GM21515 (cell line): ENCODE results near the gene STX1B.
"Not testable (repeated sequence)": the region's sequence is repeated elsewhere in the genome, so short reads cannot be mapped to it uniquely, and the experiment has no call there.

ENCODE experiments used
- ATAC-seq: cut with Tn5 transposase; IDR thresholded peaks from one replicate; pipeline ENCODE4 v1.9.1; 2021; ENCODE audit not compliant: unreplicated experiment

STX1B gene

DNA sequence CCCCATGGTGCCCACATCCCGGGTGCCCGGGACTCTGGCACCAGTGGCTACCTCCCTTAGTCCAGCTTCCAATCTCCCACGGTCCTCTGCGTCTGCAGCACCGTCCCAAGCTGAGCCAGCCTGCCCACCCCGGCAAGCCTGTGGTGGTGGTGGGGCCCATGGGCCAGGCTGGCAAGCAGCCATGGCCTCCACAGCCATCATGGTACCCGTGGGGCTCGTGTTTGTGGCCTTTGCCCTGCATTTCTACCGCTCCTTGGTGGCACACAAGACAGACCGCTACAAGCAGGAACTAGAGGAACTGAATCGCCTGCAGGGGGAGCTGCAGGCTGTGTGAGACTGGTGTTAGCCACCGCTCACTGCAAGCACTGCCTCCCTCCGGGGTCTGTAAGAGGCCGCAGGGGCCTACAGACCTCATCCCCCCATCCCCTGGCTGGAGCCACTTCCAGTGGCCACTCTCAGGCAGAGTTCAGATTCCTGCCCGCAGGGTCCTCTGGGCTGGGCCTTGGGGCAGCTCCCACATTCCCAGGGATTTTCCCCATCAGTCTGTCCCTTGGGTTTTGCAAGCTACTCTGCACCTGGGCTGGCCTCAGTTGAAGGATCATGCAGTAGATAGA lies 56.8 kb downstream of the STX1B start:
- ATAC-seq, result peak; percentile 22

DNA sequence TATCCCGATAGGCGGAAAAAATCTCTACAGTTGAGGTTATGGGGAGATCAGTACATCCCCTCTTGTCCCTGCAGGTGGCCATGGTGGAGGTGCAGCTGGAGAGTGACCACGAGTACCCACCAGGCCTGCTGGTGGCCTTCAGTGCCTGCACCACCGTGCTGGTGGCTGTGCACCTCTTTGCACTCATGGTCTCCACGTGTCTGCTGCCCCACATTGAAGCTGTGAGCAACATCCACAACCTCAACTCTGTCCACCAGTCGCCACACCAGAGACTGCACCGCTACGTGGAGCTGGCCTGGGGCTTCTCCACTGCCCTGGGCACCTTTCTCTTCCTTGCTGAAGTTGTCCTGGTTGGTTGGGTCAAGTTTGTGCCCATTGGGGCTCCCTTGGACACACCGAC lies 57.3 kb downstream of the STX1B start:
- no peak for ATAC-seq

DNA sequence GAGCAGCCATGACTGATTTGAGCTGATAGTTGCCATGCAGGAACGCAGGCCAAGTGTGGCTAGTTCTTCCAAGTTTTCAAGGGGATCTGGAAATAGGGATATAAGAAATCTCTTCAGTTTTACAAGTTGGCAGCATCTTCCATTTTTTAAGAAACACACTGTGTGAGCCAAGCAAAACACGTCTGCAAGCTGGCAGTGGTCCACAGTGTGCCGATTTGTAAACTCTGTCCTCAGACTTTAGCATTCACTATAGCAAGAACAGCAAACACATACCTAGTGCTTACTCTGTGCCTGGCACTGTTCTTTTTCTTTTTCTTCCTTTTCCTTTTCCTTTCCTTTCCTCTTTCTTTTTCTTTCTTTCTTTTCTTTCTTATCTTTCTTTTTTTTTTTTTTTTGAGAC lies 58.7 kb downstream of the STX1B start:
- no peak for ATAC-seq

DNA sequence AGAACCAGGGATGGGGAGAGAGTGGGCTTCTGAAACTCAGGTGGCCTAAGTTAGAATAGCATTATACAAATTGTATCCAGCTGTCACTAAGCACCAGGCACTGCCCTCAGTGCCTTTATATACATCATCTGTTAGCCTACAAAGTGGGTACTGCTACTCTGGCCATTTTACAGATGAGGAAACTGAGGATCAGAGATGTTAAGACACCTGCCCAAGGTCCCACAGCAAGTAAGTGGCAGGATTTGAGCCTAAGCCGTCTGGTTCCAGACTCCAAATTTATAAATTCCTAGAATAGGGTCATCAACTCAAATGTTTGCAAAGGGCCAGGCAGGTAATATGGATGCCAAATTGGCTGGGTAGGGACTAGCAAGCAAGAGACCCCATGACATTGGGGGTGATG lies 59.2 kb downstream of the STX1B start:
- no peak for ATAC-seq

DNA sequence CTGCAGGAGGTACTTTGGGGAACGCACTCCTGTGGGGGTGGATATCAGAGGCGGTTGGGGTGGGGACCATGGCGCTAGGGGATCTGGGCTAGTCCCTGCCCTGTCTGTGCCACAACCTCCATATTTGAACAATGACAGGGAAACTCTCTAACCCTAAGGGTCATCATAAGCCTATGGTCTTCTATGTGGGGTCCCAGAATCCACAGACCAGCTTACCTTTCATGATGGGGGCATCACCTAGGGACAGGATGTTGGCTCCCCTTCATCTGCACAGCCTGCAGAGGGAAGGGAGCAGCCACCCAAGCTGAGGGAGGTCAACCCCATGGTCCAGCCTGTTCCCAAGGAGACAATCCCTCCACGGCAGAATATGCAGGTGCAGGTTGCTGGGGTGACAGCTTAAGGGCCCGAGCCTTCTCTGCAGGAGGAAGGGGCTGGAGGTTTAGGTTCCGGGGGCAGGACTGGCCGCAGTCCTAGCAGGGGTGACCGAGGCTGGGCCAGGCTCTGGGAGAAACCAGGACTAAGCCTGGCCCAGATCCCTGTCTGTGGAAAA lies 59.8 kb downstream of the STX1B start:
- no peak for ATAC-seq

DNA sequence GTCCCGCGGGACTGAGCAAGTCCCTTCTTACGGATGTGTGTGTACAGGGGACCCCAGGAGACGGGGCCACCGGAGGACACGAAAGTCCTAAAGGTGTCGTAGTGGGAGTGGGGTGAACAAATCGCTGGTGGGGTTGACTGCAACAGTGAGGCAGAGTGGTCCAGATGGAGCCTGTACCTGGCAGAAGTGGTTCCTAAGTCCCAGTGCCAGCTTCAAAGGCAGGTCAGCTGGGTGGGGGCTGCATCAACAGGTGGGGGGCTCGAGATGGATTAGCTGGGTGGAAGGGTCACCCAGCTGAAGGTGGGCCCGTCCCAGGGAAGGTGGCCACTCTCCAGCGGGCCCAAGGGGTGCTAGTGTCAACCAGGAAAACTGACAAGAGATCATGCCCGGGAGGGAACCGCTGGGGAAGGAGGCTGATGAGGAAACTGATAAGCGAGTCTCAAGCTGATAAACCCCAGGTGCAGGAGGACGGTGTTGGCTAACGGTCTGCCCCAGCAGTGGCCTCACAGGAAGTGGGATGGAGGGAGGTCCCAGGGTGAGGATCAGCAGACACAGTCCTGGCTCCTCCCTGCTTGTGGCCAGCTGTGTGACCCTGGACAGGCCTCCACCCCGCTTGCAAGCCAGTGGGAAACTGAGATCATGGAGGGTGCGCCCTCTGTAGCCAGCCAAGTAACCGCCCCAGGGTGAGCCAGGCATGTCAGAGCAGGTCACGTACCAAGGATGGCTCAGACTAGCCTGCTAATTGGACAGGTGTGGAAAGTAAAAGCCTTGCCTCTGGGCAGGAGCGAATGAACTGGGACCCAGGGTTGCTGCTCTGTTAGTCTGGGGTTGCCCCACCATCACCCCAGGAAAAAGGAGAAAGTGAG lies 60.6 kb downstream of the STX1B start:
- ATAC-seq, result peak; percentile 41

DNA sequence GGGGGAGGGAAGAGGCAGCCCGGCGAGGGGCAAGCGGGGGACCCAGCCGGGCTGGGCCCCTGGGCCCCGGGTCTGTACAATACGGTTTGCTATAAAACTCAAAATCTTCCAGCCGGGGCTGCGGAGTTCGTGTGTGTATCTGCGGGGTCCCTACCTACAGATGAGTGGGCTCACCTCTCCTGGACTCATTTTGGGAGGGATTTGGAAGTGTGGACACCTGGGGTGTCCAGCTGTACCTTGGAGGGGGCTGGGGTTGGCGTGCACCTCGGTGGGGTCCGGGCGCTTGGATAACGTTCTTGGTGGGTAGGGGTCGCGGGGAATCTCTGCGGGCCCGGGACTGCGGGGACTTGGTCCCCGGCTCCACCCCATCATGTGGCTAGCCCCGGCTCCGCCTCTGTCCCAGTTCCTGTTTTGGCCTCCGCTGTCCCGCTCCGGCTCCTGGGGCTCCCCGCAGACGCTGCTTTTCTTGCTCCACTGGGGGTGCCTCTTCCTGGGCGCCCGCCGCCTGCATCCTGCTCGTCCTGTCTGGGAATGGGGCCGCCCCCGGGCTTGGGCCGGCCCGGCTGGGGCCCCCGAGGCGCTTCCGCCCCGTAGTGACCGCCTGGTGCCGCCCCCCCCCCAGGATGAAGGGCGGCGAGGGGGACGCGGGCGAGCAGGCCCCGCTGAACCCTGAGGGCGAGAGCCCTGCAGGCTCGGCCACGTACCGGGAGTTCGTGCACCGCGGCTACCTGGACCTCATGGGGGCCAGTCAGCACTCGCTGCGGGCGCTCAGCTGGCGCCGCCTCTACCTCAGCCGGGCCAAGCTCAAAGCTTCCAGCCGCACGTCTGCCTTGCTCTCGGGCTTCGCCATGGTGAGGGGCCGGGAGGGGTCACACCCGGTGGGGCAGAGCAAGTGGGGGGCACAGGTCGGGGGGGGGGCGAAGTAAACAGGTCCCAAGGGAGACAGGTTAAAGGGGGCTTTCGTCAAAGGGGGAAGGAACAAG lies 61.5 kb downstream of the STX1B start, which contains the start of gene ORAI3:
Gene ORAI3 (plus strand): TSS at position 402 of the 983 bp plus-strand sequence. CDS start 222 bp downstream, at position 624.
- peak; percentile 45 for ATAC-seq

DNA sequence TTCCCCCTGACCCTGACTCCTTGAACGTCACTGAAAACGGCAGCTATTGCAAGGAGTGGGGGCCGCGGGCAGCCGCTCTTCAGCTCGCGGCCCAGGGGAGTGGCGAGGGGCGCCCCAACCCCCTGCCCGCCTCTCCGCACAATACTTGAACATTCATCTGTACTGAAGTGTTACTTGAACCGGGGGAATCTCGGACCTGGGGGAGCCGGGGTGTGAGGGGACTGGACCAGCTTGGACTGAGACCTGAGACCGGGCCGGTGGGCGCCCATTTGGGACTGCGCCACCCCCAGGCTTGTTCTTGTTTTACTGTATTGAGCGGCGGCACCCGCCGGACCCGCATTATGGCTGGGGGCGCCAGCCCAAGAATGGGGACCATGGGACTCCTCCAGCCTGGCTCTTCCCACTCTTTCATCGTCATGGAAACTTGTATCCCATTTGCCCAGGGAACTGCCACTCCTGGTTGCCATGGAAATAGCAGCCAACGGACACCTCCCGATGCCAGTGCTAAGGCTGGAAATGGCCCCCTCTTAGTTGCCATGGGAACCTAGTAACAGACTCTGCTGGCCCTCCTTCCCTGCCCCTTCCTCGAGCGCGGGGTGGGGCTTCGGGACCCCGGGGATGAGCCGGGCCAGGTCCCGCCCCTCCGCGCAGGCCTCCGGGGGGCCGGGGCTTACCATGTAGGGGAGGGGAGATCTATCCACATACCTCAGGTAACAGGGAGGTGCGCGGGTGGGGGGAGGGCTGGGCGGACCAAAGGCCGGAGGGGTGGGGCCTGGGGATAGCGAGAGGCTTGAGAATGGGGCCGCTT lies 62.4 kb downstream of the STX1B start:
- no peak for ATAC-seq

DNA sequence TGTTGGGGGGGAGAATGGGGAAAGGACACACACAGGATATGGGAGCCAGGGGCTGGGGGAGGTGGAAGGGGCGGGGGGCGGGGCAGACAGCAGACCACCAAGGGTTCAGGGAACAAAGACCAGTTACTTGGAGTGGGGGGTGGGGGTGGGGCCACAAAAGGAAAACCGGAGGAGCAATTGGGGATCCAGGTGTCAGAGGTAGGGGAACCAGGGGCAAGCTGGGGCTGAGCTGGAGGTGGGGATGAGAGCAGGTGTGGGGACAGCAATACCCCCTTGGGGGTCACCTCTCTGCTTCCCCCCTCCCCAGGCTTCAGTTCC lies 62.9 kb downstream of the STX1B start:
- ATAC-seq, result no peak

DNA sequence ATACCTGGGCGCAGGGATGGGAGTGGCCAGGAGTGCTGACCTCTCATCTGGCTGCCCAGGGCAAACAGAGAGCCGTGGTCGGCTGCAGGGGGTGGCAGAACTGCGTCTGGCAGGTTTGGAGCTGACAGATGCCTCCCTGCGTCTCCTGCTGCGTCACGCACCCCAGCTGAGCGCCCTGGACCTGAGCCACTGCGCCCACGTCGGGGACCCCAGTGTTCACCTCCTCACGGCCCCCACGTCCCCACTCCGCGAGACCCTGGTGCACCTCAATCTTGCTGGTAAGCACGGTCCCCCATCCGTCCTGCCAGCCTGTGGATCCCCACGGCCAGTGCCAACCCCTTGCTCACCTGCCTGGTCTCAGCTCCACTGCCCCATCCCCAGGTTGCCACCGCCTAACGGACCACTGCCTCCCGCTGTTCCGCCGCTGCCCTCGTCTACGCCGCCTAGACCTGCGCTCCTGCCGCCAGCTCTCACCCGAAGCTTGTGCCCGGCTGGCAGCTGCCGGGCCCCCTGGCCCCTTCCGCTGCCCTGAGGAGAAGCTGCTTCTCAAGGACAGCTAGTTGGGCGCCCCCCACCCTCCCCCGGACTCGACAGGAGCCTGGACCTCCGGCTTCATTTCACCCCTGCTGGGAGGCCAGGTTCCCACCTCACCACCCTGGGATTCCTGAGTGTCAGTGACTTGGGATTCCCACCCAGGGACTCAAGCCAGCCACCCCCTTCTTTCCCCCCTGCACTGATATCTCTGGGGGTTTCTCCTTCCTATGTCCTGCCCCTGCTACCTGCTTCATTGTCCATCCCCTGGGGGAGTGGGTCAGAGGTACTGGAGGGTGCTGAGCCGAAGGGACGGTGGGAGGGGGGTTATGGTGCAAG lies 63.5 kb downstream of the STX1B start:
- ATAC-seq, result no peak

DNA sequence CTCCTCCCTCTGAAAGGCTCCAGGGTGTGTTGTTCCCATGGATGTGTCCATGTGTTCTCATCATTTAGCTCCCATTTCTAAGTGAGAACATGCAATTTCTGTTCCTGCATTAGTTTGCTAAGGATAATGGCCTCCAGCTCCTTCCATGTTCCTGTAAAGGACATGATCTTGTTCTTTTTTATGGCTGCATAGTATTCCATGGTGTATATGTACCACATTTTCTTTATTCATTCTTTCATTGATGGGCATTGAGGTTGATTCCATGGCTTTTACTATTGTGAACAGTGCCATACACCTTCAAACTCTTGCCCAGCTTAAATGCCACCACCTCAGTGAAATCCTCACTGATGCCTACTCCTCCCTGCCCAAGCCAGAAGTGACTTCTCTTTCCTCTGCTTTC lies 66.1 kb downstream of the STX1B start:
- no peak for ATAC-seq

DNA sequence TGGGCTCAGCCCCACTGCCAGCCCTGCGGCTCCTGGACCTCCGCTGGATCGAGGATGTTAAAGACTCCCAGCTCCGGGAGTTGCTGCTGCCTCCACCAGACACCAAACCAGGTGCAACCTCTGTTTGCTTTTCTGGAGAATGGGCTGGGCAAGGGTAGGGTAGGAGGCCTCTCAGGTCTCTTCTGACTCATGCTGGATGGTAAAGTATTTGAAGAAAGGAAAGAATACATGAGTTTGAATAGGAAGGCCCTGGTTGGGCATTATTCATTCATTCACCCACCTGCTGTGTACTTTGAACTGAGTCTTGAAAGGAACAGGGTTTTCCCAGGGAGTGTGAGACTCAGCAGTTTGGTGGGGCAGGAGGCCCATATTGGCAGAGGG lies 68.0 kb downstream of the STX1B start:
- no peak for ATAC-seq

DNA sequence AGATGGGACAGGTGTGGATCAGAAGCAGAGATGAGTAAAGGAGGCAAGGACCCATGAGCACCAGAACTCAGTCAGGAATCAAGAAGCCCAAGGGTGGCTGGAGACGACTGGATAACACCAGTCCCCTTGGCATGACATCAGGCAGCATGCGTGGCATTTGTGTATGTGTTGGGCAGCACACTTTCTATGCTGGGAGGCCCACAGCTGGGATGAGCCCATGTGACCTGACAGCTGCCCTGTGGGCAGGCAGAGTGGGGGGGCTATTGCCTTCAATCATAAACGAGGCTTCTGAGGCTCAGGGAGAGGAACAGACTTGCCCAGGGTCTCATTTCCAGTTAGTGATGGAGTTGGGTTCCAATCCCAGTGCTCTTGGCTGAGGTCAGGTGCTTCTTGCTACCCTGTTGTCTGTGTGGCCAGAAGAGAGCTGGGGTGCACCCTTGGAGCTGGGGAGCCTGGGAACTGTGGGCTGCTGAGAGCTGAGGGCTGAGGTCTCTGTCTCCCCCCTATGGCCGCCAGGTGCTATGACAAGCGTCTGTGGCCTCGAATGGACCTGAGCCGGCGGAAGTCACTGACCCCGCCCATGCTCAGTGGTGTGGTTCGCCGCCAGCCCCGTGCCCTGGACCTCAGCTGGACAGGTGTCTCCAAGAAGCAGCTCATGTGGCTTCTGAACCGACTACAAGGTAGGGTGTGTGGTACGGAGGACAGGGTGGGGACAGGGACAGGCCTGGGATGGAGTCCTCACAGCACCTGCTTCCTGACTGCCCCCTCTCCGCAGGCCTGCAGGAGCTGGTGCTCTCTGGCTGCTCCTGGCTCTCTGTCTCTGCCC lies 68.6 kb downstream of the STX1B start:
- ATAC-seq, result peak; percentile 83

DNA sequence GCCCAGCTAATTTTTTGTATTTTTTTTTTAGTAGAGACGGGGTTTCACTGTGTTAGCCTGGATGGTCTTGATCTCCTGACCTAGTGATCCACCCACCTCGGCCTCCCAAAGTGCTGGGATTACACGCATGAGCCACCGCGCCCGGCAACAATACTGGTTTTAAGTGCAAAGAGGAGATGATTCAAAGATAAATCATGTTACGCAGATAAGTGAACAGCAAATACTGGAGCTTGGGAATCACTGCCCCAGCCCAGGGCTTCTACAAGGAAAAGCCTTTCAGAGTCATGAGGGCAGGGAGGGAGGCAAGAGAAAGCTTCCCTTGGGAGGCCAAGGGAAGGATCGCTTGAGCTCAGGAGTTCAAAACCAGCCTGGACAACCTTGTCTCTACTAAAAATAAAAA lies 70.9 kb downstream of the STX1B start:
- ATAC-seq, result not testable (repeated sequence)
